GM12874 (cell line): ENCODE results near the gene PLBD2.

ENCODE experiments used
- CTCF ChIP-seq: IDR thresholded peaks from 2 replicates; pipeline ENCODE4 v1.5.1; 2011; ENCODE audit warnings: low read depth, mild to moderate bottlenecking, control low read depth, low read length, moderate library complexity; ENCODE audit not compliant: insufficient read depth

The PLBD2 gene

GRCh38 chr12:113403435-113404415 is 45.3 kb downstream of the PLBD2 start, which contains the start of gene SDS:
SDS (minus strand) TSS chr12:113403887; CDS start chr12:113399708, 4,179 bp downstream.
- no peak for TF ChIP-seq CTCF

GRCh38 chr12:113405694-113406093 is 47.3 kb downstream of the PLBD2 start:
- no peak for TF ChIP-seq CTCF

- TF ChIP-seq CTCF: no peak
These were observed 49.7 kb downstream of the PLBD2 start for GRCh38 chr12:113407931-113408600.

- no peak for TF ChIP-seq CTCF
These were observed 50.4 kb downstream of the PLBD2 start for GRCh38 chr12:113408756-113409298.

- no peak for TF ChIP-seq CTCF
These were observed 51.2 kb downstream of the PLBD2 start for GRCh38 chr12:113409462-113410124.

- TF ChIP-seq CTCF: no peak
These were observed 55.1 kb downstream of the PLBD2 start for GRCh38 chr12:113413488-113413939.
